DMS 273 (cell line): ENCODE data around the gene GSN.

Source experiments
- DNase-seq: peaks from one replicate; lab custom pipeline; 2025; ENCODE audit not compliant: unreplicated experiment; lab: John Stamatoyannopoulos, UW

The GSN gene

DNA sequence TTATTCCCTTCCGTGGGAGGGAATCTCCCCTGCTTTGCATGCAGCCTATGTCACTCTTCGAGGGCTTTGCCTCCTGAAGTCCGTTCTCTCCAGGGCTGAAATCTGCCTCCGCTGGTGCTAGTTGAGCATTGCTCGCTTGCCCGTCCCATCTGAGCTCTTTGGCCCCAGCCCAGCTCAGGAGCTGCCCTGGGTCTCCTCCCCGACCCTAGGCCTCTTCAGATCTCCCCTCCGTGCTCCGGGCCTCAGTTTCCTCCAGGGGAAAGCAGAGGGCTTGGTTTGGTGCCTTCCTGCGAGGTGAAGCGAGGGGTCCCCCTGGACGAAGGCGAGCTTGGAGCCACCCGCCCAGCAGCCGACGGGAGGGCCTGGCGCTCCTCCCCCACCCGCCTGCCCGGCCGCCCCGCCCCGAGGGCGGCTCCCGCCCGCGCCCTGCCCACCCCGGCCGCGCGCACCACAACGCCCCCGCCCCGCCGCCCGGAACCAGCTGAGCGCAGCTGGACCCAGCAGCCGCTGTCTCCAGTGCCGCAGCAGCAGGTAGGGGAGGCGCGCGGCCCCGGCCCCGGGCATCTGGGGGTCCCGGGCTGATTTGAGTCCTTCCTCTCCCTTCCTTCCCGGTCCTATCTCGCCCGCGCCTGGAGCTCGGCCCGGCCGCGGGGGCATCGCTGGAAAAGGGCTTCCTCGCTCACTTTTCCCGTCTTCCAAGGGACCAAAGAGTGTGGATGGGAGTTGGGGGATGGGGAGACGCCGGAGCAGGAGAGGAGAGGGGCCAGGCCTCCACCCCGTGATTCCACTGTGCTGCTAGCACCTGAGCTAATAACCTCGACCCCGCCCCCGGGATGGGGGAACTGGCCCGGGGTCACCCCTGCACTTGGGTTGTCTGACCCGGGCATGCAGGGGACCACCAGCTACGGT lies at the start of gene GSN:
TSS of gene GSN (plus strand) at position 474 of the 909 bp plus-strand sequence. CDS start 33,810 bp downstream, outside the sequence.
- DNase-seq = peak; percentile 76

DNA sequence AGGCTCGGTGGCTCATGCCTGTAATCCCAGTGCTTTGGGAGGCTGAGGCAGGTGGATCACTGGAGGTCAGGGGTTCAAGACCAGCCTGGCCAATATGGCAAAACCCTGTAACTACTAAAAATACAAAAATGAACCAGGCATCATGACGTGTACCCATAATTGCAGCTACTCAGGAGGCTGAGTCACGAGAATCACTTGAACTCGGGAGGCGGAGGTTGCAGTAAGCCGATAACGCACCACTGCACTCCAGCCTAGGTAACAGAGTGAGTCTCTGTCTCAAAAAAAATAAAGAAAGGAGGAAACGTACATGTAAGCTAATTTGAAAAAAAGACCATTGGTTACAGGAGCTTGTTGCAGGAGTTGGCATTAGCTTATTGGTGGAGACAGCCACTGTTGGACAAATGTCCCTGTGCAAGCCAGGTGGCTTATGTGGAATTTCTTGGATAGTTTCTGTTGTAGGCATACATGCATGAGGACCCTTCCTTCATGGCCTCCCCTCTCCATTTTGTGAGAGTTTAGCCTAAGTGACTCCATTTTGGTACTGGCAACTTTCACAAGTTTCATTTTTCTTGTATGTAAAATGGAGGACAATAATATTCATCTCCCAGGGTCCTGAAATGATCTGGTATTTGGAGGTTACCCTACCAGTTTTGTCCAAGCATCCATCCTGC lies 49.5 kb upstream of the GSN start:
- DNase-seq = no peak

DNA sequence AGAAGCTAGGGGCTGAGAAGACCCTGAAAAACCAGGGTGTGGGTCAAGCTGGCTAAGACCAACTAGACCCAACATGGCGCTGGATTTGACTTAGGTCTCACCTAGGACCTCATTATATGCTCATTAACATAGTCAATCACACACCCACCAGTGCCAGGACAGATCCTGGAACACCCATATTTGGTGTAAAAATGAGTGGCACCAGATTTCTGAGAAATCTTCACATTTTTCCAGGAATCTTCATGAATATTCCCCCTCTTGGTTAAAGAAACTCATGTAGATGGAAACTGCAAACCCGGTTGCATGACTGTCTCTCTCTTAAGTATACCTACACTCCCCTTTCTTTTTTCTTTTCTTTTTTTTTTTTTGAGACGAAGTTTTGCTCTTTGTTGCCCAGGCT lies 48.4 kb upstream of the GSN start:
- DNase-seq = no peak

DNA sequence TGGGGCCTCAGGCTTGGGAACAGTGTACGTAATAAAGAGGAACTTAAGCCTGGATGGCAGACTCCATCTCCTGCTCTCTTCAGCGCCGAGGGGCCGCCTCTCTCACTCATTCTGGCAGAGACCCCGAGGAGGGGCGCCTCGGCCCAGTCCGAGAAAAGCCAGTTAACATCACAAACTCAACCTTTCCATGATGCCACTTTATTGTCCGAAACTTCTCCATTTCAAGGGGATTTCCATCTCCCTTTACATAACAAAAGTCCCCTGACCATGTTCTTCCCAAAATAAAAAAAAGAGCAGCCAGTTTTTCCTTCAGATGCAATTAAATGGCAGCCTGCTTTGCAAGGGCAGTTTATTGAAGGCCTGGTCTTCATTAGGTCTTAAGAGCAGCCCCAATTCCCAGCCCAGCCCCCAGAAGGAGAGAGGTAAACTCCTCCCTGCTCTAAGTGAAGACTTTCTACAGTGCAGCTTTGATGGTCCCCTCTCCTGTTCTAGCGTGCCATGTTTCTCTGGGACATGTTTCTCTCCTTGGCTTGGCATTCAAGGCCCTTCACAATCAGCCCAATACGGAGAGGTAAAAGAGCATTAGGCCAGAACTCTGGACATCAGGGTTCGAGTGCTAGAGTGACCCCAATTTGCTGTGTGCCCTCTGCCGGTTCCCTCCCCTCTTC lies 46.8 kb upstream of the GSN start:
- no peak for DNase-seq

DNA sequence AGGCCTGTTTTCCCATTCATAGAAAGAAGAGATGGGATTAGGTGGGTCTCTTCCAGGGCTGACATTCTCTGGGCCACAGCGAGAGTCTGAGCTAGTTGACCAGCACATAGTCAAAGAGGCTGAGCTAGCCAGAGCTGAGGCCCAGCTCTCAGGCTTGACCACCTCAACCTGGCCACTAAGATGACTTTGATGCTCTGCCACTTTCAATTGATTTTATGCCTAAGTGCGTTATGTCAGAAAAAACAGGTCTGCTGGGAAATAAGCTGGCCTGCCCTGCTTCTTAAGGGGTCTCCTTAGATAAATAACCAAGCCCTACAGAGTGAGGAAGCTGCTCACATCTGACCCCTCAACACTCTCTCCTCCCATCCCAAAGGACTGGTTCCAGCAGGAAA lies 46.3 kb upstream of the GSN start:
- DNase-seq = no peak

DNA sequence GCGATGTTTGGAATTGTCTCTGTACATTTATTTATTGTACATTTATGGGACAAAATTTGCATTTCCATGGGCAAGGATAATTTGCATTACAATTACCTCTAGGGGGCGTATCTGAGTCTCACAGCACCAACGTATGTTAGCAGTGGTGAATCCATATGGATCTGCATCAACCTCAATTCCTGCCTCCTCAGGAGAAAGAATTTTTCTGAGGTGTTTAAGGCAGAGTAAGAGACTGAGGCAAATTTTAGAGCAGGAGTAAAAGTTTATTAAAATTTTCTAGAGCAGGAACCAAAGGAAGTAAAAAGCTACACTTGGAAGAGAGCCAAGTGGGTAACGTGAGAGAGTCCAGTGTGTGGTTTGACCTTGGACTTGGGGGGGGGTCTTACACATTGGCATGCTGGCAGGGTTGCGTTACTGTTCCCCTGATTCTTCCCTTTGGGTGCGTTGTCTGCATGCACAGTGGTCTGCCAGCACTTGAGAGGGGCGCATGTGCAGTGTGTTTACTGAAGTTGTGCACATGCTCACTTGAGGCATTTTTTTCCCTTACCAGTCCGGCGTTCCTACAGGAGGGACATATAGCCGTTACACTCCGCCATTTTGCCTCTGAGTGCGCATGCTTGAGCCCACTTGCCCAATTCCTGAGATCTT lies 45.3 kb upstream of the GSN start:
- DNase-seq = peak; percentile 80

DNA sequence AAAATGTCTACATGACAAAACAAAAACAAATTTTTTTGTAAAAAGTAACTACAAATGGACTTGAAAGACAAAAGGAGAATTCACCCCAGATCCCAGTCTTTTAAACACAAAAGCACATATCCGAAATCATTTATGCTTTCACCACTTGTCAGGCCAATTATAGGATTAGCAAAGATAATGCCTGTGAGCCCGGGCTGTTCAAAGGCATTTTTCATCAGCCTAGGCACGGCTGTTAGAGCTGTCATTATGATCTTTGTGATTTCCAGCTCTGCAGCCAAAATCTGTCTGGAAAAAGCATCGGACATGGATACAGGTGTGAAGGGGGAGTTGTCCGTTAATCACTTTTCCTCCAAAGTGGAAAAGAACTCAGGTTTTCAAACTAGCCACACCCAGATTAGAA lies 42.7 kb upstream of the GSN start:
- DNase-seq = peak; percentile 17

DNA sequence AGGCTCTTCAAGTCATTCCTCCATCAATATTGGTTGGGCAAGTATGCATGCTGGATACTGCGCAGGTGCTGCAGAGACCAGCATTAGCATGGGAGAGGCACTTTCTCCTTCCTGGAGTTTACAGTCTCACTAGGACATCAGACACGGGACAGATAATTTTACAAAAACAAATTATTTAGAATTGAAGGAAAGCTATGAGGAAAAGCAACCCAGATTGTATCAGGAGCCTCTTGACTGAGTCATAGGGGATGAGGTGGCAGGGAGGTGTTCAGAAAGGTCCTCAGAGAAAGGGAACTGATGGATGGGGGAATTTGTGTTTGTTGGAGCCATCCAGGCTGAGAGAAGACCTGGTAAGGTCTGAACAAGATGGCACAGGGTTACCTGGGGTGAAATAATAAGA lies 41.8 kb upstream of the GSN start:
- DNase-seq = no peak

DNA sequence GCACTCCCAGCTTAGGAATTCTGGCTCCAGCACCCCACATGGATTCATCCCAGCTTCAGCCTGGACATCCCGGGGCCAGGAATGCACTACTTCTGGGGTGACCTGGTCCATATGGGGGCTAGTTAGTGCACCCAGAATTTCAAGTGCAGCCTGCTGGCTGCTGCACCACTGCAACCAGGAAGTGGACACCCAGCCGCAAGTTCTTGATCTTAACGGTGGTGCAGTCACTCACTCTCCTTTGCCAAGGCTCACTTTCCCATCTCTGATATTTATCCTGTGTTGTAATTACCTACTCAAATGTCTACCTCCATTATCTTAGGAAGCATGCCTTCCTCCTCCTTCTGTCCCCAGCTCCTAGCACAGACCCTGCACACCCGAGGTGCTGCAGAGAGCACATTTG lies 40.1 kb upstream of the GSN start:
- no peak for DNase-seq

DNA sequence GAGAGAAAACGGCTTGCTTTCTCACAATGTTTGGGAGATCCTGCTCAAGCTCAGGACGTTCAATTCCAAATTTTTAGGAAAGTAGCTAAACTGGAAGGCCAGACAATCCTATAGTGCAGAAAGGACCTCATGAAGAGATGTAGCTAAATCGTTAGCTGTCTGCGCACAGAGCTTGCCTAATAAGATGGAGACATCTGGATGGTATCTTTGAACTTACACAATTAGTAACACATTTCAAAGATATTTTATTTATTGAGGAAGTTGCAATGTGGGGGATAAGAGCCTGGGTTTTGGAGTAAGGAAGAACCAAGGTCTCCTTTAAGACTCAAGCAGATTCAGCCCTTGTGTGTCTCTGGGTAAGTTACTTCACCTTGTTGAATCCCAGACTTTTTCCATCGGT lies 37.7 kb upstream of the GSN start:
- no peak for DNase-seq

DNA sequence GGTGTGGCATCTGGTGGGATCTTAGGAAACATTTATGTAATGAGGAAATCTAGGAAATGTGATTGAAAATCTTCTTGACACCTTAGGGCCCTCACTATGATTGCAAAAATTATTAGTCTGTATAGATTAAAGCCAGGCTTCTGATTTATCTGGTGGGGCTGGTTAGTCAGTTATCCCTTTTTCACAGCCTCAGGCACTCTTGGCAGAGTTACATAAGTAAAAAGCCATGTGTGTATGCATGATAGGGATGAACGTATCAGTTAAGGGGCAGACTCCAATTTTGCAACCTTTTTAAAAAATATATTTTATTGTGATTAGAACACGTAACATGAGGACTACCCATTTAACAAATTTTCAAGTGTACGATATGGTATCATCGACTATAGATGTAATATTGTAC lies 35.7 kb upstream of the GSN start:
- no peak for DNase-seq

DNA sequence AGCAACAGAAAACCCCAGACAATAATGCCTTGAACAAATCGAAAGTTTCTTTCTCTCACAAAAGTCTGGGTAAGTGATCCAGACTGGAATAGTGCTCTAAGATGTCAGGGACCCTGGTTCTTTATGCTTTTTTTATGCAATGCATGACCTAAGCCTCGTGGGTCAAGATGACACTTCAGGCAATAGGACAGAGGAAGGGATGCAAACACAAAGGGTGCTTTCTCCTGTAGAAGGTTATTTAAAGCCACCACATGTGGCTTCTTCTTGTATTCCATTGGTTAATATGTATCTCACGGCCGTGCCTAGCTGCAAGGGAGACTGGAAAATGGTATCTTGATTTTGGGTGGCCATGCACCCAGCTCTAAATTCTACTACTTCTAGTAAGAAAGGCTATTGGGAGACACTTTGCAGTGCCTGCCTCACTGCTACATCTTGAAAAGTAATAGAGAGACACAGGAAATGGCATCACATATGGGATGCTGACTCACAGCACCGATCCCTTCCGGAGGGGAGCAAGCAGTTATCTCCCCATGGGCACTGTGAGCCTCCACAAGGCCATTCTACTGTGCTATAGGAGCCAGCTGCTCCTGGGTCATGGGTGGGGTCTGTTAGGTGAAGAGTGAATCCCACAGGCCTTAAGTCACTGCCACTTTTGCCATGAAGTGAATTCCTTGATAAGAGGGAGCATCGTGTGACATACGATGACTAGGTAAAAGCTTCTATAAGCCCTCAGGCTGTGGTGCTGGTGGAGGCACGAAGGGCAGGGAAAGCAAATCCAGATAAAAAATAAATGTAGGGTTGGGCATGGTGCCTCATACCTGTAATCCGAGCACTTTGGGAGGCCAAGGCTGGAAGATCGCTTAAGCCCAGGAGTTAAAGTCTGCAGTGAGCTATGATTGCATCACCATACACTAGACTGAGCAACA lies 33.8 kb upstream of the GSN start:
- DNase-seq = no peak

DNA sequence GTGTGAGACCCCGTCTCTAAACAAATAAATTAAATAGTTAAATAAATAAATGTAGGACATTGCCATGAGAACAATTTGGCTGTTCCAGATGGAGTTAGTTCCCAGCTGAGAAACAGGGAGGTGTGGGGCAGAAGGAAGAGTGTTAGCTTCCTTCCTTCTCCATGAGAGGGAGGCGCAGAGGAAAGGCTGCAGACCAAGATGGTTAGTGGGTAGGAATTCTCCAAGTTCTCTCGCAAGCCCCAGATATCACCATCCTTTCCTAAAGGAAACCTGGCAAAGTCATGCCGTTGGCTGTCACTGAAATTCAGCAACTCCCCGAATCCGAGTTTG lies 33.2 kb upstream of the GSN start:
- DNase-seq = no peak

DNA sequence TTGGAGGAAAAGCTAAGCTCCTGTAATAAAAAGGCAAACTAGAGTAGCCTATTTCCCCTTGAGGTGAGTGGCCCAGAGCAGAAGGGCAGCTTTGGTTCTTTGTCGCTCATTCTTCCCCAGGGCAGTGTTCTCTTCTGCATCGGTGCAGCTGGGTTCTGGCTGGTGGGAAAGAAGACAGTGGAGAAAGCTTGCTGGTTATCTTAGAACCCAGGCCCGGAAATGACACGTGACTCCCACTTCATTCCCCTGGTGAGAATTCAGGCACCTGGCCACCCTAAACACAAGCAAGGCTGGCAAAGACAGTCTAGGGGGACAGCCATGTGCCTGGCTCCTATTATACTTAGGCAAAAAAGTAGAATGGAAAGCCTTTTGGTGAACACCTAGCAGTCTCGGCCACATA lies 32.5 kb upstream of the GSN start:
- DNase-seq = no peak

DNA sequence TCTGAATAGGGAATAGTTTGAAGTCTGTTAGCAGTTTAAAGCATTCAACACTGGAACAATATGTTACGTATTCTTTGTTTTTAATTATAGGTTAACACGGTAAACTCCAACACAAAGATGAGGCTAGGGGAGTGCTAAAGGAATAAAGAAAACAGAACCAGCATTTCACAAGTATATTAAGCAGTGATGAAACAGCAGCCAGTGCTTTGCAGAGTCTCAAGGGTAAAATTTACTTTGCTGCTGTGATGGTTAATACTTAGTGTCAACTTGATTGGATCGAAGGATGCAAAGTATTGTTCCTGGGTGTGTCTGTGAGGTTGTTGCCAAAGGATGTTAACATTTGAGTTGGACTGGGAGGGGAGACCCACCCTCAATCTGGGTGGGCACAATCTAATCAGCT lies 30.0 kb upstream of the GSN start:
- no peak for DNase-seq

DNA sequence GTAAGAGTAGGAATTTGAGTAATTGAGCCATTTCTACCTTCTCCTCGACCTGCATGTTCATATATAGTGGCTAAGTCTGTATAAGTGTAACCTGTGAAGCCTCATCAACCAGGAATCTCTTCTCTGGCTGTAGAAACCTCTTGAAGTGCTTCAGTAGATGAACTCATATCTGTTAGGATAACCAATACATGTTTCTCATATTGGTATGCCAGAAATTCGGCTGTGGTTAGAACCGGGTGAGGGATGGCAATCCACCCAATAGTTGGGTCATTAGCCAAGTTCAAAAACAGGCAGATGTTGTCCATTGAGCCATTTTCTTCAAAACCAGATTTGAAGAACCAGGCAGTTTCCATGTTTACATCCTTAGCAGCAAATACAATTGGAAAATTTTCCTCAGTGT lies 28.9 kb upstream of the GSN start:
- no peak for DNase-seq

DNA sequence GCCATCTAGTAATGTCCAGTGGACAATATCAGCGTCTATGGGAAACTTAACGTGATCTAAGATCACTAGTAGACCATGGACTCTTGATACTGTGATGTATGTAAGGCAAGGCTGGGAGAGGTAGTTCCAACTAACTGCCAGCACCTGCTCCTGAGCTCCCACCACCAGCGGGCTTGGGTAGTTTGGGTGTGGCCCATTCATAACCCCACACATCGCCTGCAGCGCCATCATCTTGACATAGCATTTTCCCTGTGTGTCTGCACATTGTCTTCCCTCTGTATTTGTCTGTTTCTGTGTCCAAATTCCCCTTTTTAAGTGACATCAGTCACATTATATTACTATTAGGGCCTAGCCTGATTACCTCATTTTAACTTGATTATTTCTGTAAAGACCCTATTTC lies 28.1 kb upstream of the GSN start:
- no peak for DNase-seq

DNA sequence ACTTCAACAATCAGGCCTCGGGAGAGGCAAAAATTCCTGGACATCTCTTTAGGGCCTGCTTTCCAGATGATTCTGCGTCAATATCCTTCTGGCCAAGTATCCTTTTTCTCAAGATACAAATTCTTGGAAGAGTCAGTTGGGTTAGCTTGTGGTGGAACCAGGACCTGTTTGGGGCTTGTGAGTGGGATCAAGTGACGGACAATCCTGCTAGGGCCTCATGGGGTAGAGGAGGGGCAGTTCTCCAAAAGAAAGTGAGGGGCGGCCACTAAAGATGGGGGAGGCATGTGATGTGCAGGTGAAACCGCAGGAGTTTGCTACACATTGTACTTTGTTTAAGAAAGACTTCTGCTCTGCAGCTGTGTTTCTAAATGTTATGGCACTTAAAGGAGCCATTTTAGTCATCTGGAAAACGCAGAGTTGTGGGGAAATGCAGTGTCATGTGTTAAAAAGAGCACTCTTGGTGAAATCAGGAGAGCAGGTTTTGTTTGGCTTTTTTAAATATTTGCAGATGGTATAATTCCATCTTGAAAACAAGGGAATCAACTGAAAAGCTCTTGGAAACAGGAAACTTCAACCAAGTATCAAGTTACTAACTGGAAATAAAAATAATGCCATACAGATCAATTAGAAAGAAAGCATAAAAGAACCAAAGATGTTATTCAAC lies 27.4 kb upstream of the GSN start:
- DNase-seq = no peak

DNA sequence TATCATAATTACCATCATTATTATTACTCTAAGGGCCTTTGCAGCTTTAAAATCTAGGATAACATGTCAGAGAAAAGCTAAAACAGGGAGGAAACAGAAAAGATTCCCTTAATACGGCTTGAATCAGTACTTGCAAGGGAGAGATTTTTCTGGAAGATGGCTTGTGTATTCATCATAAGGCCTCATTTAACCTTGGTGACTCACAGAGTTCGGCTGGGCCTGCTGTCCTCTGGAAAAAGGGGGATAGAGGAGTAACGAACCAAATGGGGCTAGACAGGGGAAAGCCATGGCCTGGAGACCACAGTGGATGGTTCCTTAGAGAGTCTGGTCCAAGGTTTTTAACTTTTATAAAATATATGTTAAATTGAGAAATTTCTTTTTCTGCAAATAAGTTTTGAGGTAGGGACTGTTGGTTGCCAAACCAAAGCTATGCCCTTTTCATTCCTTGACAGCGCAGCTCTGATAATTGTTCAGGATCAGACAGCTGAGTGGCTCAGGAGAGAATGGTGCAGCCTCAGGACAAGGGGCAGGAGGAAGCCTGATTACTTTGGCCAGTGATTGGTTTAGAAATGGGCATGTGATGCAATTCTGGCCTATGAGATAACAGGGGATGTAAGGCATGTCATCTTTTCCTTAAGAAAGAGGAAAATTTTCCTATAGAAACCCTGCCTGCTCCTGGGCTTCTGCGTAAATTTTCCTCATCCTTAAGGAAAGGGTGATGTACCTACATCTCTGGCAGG lies 25.6 kb upstream of the GSN start:
- DNase-seq = no peak
